Liver (tissue), 9 donors: ENCODE measurements around the gene PAK1. TPM values are rescaled to one million over a fixed set of nuclear protein-coding genes. Genes with fewer than 3 reads are reported as not detected.

Experiments used
- DNase-seq: peaks from one replicate; pipeline ENCODE4 v3.0.0-alpha.2; 2017; ENCODE audit warnings: low spot score
- H3K27ac ChIP-seq, 2 donors: one replicate each; pipeline ENCODE4 v1.7.0; 2013; ENCODE audit warnings: inconsistent platforms in 2 of 2, low read length in 2 of 2, control low read depth in 1 of 2, low read depth in 1 of 2, mild to moderate bottlenecking in 1 of 2
- H3K27me3 ChIP-seq, 4 donors: one replicate each; pipeline versions ENCODE4 v1.6.1 to v1.7.0; 2013; ENCODE audit warnings: low read length in 3 of 4, inconsistent platforms in 1 of 4, mild to moderate bottlenecking in 1 of 4, moderate library complexity in 1 of 4; ENCODE audit not compliant: control insufficient read depth in 4 of 4, insufficient read depth in 4 of 4
- H3K36me3 ChIP-seq, 4 donors: one replicate each; pipeline versions ENCODE4 v1.6.1 to v1.7.0; 2013; ENCODE audit warnings: low read length in 3 of 4, mild to moderate bottlenecking in 3 of 4, low read depth in 1 of 4, moderate library complexity in 1 of 4; ENCODE audit not compliant: control insufficient read depth in 4 of 4, insufficient read depth in 3 of 4
- H3K4me1 ChIP-seq, 4 donors: one replicate each; pipeline versions ENCODE4 v1.6.1 to v1.7.0; 2013; ENCODE audit warnings: low read length in 3 of 4, mild to moderate bottlenecking in 3 of 4, moderate library complexity in 1 of 4; ENCODE audit not compliant: control insufficient read depth in 4 of 4, insufficient read depth in 4 of 4
- H3K4me3 ChIP-seq, 3 donors: one replicate each; pipeline versions ENCODE4 v1.6.1 to v1.7.0; 2013; ENCODE audit warnings: low read length in 3 of 3, control low read depth in 1 of 3, low read depth in 1 of 3, mild to moderate bottlenecking in 1 of 3
- H3K9ac ChIP-seq, 2 donors: one replicate each; pipeline ENCODE4 v1.7.0; 2013; ENCODE audit warnings: low read length in 2 of 2, mild to moderate bottlenecking in 2 of 2, moderate library complexity in 2 of 2, control low read depth in 1 of 2, low read depth in 1 of 2
- H3K9me3 ChIP-seq, 4 donors: one replicate each; pipeline versions ENCODE4 v1.6.1 to v1.7.0; 2013; ENCODE audit warnings: low read length in 3 of 4; ENCODE audit not compliant: control insufficient read depth in 4 of 4
- EGR1 ChIP-seq, 2 donors: IDR thresholded peaks; 2 replicates each; pipeline ENCODE4 v1.6.1; 2016 to 2018; ENCODE audit warnings: antibody characterized with exemption in 2 of 2, low read depth in 2 of 2
- FOXA1 ChIP-seq: IDR thresholded peaks from 2 replicates; pipeline ENCODE4 v1.6.1; 2016; ENCODE audit warnings: antibody characterized with exemption
- FOXA2 ChIP-seq: IDR thresholded peaks from 2 replicates; pipeline ENCODE4 v1.6.1; 2016; ENCODE audit warnings: antibody characterized with exemption
- GABPA ChIP-seq, 2 donors: IDR thresholded peaks in 1 of 2; conservative IDR thresholded peaks in 1 of 2; 2 replicates each; pipeline ENCODE4 v1.6.1; 2016; ENCODE audit warnings: antibody characterized with exemption in 2 of 2, mild to moderate bottlenecking in 1 of 2, moderate library complexity in 1 of 2
- HNF4A ChIP-seq, 2 donors: conservative IDR thresholded peaks; 2 replicates each; pipeline ENCODE4 v1.6.1; 2016; ENCODE audit warnings: antibody characterized with exemption in 2 of 2, mild to moderate bottlenecking in 2 of 2
- HNF4G ChIP-seq: IDR thresholded peaks from 2 replicates; pipeline ENCODE4 v1.6.1; 2016; ENCODE audit warnings: antibody characterized with exemption
- JUND ChIP-seq, 2 donors: IDR thresholded peaks; 2 replicates each; pipeline ENCODE4 v1.6.1; 2016; ENCODE audit warnings: antibody characterized with exemption in 2 of 2
- NR2F2 ChIP-seq: IDR thresholded peaks from 2 replicates; pipeline ENCODE4 v1.6.1; 2016; ENCODE audit warnings: antibody characterized with exemption
- RAD21 ChIP-seq, 2 donors: IDR thresholded peaks; 2 replicates each; pipeline ENCODE4 v1.6.1; 2016; ENCODE audit warnings: antibody characterized with exemption in 2 of 2, mild to moderate bottlenecking in 2 of 2
- RXRA ChIP-seq, 2 donors: IDR thresholded peaks; 2 replicates each; pipeline ENCODE4 v1.6.1; 2017 to 2018; ENCODE audit warnings: antibody characterized with exemption in 2 of 2, mild to moderate bottlenecking in 1 of 2
- SP1 ChIP-seq: IDR thresholded peaks from 2 replicates; pipeline ENCODE4 v1.6.1; 2018; ENCODE audit warnings: antibody characterized with exemption, mild to moderate bottlenecking
- TAF1 ChIP-seq: conservative IDR thresholded peaks from 2 replicates; pipeline ENCODE4 v1.6.1; 2016; ENCODE audit warnings: antibody characterized with exemption, mild to moderate bottlenecking
- YY1 ChIP-seq: IDR thresholded peaks from 2 replicates; pipeline ENCODE4 v1.6.1; 2016; ENCODE audit warnings: antibody characterized with exemption, mild to moderate bottlenecking
- WGBS: extraction: QIAGEN DNeasy Blood & Tissue Kit; methylation state at CpG from one replicate; pipeline ENCODE4 v1.1.7; 2013; 5-methylcytosine and 5-hydroxymethylcytosine counted together
- polyA plus RNA-seq, 2 donors: library from polyadenylated mRNA; stranded (reverse) in 1 of 2; unstranded in 1 of 2; fragments of 200-250 nt in 1 of 2; fragments of >200 nt in 1 of 2; fragmentation: Nextera tagmentation in 1 of 2; extraction: Ambion mirVana in 1 of 2; gene quantifications; one replicate each; pipeline versions ENCODE4 v1.2.1 to v1.2.3, GENCODE V29; 2013 to 2015
- total RNA-seq, 2 donors: library from RNA; depleted of rRNA; stranded (reverse); fragments of >200 nt; gene quantifications; one replicate each; pipeline ENCODE4 v1.2.3, GENCODE V29; 2014
- TF ChIP-seq, protein P1 (sequence below): IDR thresholded peaks from 2 replicates; pipeline ENCODE4 v1.6.1; 2016; ENCODE audit warnings: antibody characterized with exemption, mild to moderate bottlenecking
- TF ChIP-seq, protein P2 (sequence below): IDR thresholded peaks from 2 replicates; pipeline ENCODE4 v1.6.1; 2016; ENCODE audit warnings: antibody characterized with exemption
- TF ChIP-seq, protein P3 (sequence below): IDR thresholded peaks from 2 replicates; pipeline ENCODE4 v1.6.1; 2016; ENCODE audit warnings: antibody characterized with exemption
- TF ChIP-seq, protein P4 (sequence below): IDR thresholded peaks from 2 replicates; pipeline ENCODE4 v1.6.1; 2016; ENCODE audit warnings: antibody characterized with exemption
- TF ChIP-seq, protein P5 (sequence below): fragments of 150-350 bp; IDR thresholded peaks from 2 replicates; pipeline ENCODE4 v1.5.1; 2017; ENCODE audit warnings: improper control_type of control experiment, low read depth, low read length; ENCODE audit not compliant: missing input control
- donor health status: healthy.
- donor health status: healthy.
- donor health status: healthy.
- donor health status: healthy.
- donor health status: healthy.

The PAK1 gene
- total and polyA plus RNA-seq, 4 donors: 3.6 to 24.9 (median 7.4) TPM

DNA sequence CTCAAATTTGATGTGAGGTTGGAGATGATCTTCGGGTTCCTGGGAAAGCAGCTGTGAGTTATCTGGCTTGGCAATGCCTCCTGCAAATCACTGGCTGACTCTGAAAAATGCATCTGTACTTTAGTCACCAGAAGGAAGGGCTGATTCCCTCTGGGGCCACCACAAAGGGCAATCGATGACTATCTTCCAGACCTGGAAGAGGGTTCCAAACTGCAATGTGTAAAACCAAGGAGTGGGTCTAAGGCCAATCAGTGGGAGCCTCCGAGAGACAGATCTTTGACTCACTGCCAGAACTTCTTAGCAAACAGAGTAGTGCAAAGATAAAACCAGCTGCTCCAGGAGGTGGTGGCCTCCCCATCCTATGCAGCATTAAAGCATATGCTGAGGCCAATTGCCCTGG, 29.1 kb upstream of the PAK1 start:
- H3K27me3 ChIP-seq: no peaks in the 10 kb centered on the region
- no peaks in the 10 kb centered on the region for H3K9me3 ChIP-seq
- H3K36me3 ChIP-seq: no peaks in the 10 kb centered on the region
- no peak for DNase-seq
- 49% methylated on average over 3 of the region's 3 CpGs for WGBS
- TF ChIP-seq HNF4G (no peak), EGR1 (IDR thresholded peaks at IDR 0.05; ENCODE audit: low read depth in 2 of 2) (no peak), TAF1 (no peak), HNF4A (conservative IDR thresholded peaks at IDR 0.05) (no peak), RXRA (IDR thresholded peaks at IDR 0.05) (no peak), FOXA1 (no peak), YY1 (no peak), NR2F2 (no peak), GABPA (IDR thresholded peaks at IDR 0.05 in 1 of 2, conservative IDR thresholded peaks at IDR 0.05 in 1 of 2) (no peak), SP1 (no peak), RAD21 (IDR thresholded peaks at IDR 0.05) (no peak), FOXA2 (no peak), JUND (IDR thresholded peaks at IDR 0.05) (no peak)
- TF ChIP-seq, protein P1, sequence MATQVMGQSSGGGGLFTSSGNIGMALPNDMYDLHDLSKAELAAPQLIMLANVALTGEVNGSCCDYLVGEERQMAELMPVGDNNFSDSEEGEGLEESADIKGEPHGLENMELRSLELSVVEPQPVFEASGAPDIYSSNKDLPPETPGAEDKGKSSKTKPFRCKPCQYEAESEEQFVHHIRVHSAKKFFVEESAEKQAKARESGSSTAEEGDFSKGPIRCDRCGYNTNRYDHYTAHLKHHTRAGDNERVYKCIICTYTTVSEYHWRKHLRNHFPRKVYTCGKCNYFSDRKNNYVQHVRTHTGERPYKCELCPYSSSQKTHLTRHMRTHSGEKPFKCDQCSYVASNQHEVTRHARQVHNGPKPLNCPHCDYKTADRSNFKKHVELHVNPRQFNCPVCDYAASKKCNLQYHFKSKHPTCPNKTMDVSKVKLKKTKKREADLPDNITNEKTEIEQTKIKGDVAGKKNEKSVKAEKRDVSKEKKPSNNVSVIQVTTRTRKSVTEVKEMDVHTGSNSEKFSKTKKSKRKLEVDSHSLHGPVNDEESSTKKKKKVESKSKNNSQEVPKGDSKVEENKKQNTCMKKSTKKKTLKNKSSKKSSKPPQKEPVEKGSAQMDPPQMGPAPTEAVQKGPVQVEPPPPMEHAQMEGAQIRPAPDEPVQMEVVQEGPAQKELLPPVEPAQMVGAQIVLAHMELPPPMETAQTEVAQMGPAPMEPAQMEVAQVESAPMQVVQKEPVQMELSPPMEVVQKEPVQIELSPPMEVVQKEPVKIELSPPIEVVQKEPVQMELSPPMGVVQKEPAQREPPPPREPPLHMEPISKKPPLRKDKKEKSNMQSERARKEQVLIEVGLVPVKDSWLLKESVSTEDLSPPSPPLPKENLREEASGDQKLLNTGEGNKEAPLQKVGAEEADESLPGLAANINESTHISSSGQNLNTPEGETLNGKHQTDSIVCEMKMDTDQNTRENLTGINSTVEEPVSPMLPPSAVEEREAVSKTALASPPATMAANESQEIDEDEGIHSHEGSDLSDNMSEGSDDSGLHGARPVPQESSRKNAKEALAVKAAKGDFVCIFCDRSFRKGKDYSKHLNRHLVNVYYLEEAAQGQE: no peak
- TF ChIP-seq, protein P2, sequence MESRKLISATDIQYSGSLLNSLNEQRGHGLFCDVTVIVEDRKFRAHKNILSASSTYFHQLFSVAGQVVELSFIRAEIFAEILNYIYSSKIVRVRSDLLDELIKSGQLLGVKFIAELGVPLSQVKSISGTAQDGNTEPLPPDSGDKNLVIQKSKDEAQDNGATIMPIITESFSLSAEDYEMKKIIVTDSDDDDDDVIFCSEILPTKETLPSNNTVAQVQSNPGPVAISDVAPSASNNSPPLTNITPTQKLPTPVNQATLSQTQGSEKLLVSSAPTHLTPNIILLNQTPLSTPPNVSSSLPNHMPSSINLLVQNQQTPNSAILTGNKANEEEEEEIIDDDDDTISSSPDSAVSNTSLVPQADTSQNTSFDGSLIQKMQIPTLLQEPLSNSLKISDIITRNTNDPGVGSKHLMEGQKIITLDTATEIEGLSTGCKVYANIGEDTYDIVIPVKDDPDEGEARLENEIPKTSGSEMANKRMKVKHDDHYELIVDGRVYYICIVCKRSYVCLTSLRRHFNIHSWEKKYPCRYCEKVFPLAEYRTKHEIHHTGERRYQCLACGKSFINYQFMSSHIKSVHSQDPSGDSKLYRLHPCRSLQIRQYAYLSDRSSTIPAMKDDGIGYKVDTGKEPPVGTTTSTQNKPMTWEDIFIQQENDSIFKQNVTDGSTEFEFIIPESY: no peak
- TF ChIP-seq, protein P3, sequence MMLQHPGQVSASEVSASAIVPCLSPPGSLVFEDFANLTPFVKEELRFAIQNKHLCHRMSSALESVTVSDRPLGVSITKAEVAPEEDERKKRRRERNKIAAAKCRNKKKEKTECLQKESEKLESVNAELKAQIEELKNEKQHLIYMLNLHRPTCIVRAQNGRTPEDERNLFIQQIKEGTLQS: no peak
- TF ChIP-seq, protein P4, sequence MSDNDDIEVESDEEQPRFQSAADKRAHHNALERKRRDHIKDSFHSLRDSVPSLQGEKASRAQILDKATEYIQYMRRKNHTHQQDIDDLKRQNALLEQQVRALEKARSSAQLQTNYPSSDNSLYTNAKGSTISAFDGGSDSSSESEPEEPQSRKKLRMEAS: no peak
- TF ChIP-seq, protein P5, sequence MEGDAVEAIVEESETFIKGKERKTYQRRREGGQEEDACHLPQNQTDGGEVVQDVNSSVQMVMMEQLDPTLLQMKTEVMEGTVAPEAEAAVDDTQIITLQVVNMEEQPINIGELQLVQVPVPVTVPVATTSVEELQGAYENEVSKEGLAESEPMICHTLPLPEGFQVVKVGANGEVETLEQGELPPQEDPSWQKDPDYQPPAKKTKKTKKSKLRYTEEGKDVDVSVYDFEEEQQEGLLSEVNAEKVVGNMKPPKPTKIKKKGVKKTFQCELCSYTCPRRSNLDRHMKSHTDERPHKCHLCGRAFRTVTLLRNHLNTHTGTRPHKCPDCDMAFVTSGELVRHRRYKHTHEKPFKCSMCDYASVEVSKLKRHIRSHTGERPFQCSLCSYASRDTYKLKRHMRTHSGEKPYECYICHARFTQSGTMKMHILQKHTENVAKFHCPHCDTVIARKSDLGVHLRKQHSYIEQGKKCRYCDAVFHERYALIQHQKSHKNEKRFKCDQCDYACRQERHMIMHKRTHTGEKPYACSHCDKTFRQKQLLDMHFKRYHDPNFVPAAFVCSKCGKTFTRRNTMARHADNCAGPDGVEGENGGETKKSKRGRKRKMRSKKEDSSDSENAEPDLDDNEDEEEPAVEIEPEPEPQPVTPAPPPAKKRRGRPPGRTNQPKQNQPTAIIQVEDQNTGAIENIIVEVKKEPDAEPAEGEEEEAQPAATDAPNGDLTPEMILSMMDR: no peak
- no peak overlapping the region for H3K4me3 ChIP-seq
- no peak overlapping the region for H3K9ac ChIP-seq
- no peaks in the 10 kb centered on the region for H3K4me1 ChIP-seq
- H3K27ac ChIP-seq: no peak overlapping the region
